Upper lobe of left lung (tissue), 6 donors: ENCODE results near the gene GPR137C. TPM values are rescaled to one million over a fixed set of nuclear protein-coding genes. Genes with fewer than 3 reads are reported as not detected.

Source experiments
- total RNA-seq, 6 donors: library from RNA; depleted of rRNA in 4 of 6; stranded (reverse); fragments of >200 nt in 4 of 6; gene quantifications; one replicate each; pipeline versions ENCODE4 v1.1.0 to v1.2.1, GENCODE V29; 2016 to 2021
- donor health status: DM: no; HTN: no; CAD: no; lungs with moderate emphysema.
- donor health status: DM: no; HTN: yes; CAD: no; lungs with severe emphysema.

Gene GPR137C
- total RNA-seq, 6 donors from 2014 or later, result 0.43 to 1.0 (median 0.63) TPM; not detected in 2

Other genes with a start within 250 kb of the GPR137C start
- gene PTGER2, start 238.5 kb upstream of the GPR137C start, total RNA-seq, result 10 to 100 TPM in 2 of 6 donors, 1 to 10 TPM in 4; 1.6 to 10.5 (median 8.5) TPM
- 10 to 100 TPM in 2 of 6 donors, 1 to 10 TPM in 4; 4.2 to 13.3 (median 8.0) TPM for gene TXNDC16, start 331 bp upstream of the GPR137C start, total RNA-seq
- 10 to 100 TPM; 36.4 to 63.4 (median 50.9) TPM for gene ERO1A, start 142.7 kb downstream of the GPR137C start, total RNA-seq
- gene PSMC6, start 154.4 kb downstream of the GPR137C start, total RNA-seq, result 10 to 100 TPM; 36.1 to 95.1 (median 57.2) TPM
- gene STYX, start 177.3 kb downstream of the GPR137C start, total RNA-seq, result 10 to 100 TPM in 4 of 6 donors, 1 to 10 TPM in 2; 3.0 to 16.5 (median 10.4) TPM
- gene GNPNAT1, start 238.8 kb downstream of the GPR137C start, total RNA-seq, result 10 to 100 TPM in 3 of 6 donors, 1 to 10 TPM in 3; 2.1 to 18.8 (median 10.9) TPM